ENCODE measurements around the gene SRP14.
"Not testable (repeated sequence)": the region's sequence is repeated elsewhere in the genome, so short reads cannot be mapped to it uniquely, and the experiment has no call there.

Gene SRP14

DNA sequence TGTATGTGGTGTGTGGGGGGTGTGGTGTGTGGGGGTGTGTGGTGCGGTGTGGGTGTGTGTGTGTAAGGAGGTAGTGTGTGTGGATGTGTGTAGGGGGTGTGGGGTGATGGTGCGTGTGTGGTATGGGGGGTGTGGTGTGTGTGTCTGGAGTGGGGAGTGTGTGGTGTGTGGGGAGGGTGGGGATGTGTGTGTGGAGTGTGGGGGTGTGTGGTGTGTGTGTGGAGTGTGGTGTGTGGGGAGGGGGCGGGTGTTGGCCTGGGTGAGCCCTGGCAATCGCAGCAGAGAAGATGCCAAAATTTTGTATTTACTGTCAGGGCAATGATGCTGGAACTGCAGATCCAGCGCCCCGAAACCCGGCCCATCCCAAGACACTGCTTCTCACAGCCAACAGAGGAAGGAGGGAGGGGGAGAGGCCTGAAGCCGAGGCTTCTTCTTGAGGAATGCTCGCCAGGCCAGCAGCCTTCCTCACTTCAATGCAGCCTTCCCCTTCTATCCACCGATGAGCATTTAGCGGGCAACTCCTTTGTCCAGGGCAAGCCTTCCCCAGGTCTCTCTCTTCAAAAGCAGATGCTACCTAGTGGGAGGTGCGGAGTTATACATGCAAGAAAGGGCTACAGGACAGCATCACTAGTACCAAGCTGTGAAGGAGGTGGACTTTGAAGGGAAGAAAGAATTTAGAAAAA lies 11.9 kb upstream of the SRP14 start:
- DNase-seq (ENCODE audit: low read depth, low spot score), result no peak

DNA sequence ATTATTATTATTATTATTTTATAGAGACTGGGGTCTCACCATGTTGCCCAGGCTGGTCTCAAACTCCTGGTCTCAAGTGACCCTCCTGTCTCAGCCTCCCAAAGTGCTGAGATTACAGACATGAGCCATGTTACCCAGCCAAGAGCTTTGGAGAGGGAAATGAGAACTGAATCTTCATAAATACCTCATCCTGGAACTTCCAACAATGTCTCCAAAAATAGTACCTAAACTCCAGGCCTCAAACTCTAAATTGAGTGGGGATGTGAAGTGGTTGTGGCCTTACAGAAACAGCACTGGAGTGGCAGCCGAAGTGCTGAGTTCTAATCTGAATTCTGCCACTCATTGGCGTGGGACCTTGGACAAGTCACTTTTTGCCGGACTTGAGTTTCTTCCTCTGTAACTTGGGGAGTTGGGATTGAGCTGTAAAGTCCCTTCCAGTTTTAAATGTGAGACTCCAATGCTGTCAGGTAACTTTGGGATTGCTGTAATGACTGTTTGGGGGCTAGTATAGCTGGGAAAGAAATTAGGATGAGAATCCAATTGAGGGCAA lies 10.0 kb upstream of the SRP14 start:
- DNase-seq (ENCODE audit: low read depth, low spot score), result no peak

DNA sequence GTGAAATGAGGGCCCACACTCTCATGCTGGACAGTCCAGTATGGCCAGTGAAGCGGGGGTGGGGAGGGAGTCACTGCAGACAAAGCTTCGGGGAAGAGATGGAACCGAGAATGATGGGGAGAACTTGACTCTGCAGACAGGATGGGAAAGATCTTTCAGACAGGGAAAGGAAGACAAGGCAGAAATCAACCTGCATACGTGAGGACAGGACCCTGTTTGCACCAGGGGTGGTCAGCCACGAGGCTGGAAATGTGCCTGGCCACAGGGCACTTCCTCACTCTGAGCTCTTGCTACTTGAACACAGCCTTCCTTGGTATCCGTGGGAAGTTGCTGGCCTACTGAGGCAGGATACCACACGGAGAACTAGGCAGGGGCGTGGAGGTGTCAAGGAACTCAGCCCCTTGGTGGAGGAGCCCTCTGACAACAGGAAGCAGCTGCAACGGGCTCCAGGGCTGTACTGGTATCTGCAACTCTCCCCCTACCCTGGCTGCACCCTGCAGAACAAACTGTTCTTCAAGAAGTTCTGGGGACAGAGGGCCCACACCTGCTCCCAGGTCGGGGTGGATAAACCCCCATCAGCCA lies 9.3 kb upstream of the SRP14 start:
- no peak for DNase-seq (ENCODE audit: low read depth, low spot score)

DNA sequence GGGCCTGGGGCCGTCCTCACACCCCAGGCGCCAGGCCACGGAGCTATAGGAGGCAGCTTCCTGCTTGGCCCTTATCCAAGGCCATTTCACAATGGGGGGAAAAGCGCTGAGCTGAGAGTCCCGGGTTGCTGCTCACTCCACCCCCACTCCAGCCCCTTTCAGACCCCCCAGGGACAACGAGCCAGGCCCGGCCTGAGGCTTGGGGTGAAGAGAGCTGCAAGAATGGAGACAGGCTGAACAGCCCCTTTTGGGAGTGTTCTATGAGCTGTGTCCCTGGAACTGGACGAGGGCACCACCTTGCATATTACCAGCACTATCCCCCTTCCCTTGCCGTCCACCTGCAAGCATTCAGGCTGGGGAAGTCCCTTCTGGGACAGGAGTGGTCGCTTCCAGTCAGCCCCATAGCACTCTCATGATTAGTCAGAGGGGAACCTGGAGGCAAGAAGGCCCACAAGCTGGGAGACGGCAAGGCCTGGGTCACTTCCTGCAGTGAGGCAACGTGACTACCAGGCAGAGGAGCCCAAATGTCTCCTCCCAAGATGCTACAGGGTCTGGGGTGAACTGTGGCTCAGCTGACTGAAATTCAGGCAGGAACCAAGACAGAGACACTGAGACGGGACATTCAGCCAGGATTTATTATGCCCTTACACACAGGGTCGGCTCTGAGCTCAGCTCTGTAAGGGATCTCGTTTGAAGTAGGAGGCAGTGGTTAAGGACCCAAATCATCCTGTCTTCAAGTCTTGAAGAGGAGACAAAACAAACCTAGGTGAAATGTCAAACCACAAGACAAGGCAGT lies 8.6 kb upstream of the SRP14 start:
- DNase-seq (ENCODE audit: low read depth, low spot score), result no peak

DNA sequence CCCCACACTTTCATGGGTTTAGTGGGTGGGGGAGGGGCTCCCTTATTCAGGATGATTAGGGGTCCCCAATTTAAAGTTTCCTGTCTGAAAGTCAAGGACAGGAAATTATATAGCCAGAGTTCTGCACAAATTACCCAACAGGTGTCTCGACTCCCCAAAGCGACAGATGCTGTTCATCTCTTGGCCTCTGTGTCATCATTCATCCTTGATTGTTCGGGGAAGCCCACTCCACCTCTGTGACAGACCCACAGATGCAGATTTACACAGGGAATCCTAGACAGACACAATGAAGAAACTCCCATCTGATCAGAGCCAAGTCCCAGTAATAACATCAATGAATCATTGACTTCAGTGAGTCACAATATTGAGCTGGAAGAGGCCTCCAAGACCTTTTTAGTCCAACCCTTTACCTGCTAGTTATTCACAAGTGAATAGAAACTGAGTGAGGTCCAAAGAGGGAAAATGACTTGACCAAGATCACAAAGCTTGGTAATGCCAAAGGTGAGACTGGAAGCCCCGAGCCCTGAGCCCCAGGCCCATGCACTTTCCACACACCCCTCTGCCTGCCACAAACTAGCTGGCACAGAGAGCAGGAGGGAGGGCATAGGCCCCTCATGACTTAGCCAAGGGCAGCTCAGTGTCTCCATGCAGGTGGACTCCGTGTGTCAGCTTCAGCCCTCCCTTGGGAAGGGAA lies 7.9 kb upstream of the SRP14 start:
- DNase-seq (ENCODE audit: low read depth, low spot score), result no peak

DNA sequence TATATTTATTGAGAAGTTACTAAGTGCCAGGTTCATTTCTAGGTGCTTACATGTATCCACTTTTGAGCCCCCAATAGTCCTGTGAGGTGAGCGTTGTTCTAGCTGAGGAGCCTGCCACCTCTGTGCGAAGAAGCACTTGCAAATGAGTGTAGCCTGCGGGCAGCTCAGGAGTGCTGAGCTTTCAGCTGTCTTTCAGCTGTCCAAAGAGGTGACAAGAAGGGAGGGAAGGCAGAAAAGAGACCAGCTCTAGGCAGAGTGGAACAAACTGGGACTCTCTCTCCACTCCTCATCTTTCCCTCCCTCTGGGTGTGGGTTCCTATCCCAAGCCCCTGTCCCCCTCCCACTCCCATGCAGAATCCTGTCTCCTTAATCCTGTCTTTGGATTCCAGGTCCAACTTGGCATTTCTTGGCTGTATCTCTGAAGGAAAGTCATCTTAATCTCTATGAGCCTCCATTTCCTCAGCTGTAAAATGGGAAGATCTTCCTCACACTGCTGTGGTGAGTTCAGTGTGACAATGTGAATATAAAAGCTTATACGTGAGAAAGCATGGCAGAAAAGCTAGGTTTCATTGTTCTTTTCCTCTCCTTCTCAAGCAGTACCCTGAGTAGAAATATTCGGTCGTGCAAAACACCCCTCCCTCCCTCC lies 6.7 kb upstream of the SRP14 start:
- no peak for DNase-seq (ENCODE audit: low read depth, low spot score)

DNA sequence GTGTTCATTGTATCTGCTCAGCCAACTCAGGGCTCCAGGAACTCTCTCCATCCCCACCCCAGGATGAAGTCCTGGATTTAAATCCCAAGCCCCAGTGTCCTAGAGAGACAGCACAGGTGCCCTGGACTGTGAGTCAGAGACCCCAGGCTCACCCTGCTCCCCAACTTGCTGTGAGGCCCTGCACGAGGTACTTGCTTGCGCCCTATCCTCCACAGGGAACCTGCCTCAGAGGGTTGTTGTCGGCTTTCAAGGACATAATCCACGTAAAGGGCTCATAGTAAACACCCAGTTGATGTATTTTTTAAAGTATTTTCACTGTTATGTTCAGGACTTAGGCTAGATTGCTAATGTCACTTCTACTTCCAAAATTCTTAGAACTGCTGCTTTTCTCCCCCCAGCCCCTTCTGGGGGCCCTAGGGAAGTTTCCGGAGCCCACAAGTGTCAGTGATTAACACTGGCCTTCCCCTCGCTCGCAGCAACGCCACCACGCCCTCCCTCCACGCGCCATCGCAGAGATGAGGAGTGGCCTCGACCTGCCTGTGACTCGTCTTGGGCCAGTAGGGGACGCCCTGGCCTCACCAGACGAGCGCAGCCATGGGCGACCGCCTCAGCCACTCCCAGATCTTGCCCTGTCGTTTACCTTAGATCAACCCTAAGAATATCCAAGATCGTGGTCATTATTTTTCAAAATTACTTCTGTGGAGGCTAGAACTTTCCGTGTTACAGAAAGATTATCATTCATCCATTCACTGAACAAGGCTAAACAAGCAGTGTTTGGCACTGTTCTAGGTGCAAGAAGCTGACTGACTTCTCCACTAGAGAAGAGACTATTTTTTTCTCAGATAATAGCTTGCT lies 6.0 kb upstream of the SRP14 start:
- peak; percentile 73 for DNase-seq (ENCODE audit: low read depth, low spot score)

DNA sequence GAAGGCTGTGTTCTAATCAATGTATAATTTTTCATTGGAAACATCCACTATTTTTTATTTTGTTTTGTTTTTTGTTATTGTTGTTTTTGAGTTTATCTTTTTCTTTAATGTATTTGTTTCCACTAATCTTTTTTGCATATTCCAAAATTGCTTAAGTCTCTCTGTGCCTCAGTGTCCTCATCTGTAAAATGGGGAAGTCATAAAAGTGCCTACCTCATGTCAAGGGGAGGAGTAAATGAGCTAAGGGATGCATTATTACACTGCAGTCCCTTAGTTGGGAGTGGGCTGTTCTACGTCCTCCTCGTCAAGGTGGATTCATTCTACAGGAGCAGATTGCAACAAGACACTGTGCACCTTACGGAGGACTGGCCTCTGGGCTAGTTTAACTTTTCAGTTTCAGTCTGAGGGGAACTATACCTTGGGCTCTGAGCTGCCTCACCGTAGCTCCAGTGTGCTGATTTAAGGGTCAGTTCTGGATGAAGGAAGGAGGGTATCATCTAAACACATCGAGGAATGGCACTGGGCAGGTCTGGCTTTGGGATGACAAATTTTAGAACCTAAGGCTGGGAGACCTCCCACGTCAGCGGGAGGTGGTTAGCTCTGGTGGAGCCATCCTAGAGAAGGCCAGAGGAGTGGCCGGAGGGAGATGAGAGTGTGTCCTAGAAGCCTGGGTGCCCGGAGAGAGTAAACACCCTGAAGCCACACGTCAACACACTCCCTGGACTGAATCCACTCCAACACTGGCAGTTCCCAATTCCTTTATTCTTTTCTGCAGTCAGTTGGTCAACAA lies 5.1 kb upstream of the SRP14 start:
- no peak for DNase-seq (ENCODE audit: low read depth, low spot score)

DNA sequence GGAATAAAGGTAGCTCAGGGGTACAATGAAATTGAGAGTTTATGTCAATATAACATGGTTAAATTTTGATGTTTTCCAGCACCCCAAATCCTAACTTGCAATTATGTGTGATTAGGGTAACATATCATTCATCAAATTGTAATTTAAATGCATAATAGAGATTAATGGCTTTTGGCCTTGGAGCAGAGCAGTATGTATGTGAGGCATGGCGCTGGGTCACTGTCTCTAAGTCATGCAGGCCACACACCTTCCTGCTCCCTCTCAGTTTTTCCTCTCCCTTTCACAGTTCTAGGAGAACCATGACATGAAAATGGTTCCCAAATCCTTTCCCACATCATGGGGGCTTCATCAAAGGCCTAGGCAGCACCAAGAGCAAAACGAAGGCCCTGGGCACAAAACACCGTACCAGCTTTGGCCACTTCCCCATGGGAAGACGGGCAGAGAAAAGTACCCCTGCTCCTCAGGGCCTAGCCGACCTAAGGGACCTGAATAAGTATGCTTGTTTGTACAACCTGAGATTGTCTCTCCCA lies 3.9 kb upstream of the SRP14 start:
- DNase-seq (ENCODE audit: low read depth, low spot score), result no peak

DNA sequence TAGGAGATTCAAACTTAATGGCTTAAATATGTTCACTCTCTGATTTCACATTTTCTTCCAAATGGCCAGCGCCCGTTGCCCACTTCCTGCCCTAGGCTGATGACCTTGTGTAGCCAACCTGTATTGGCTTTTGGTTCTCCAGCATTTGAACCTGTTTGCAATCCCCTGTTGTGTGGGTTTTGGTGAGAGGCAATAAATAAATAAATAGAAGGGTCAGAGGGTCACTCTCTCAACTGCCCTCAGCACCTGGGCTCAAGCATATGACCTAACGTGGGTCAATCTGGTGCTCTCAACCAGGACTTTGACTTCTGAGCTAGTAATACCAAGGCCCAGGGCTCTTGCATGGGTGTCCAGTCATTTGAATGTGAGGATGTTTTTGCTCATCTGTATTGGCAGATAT lies 1.8 kb upstream of the SRP14 start:
- no peak for DNase-seq (ENCODE audit: low read depth, low spot score)

DNA sequence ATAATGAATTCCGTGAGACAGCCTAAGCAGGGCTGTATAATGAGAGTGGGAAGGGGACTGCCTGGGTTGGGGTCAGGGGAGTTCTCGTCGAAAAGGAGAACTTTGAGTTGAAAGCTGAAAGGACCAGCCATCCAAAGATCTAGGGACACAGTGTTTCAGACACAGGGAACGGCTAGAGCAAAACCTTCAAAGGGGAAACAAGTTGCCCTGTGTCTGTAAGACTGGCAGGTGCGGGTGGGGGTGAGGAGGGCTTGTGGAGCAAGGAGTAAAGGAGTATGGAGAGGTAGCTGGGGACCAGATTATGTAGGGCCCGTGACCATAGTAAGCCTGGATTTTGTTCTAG lies 1.3 kb upstream of the SRP14 start:
- DNase-seq (ENCODE audit: low read depth, low spot score), result no peak

DNA sequence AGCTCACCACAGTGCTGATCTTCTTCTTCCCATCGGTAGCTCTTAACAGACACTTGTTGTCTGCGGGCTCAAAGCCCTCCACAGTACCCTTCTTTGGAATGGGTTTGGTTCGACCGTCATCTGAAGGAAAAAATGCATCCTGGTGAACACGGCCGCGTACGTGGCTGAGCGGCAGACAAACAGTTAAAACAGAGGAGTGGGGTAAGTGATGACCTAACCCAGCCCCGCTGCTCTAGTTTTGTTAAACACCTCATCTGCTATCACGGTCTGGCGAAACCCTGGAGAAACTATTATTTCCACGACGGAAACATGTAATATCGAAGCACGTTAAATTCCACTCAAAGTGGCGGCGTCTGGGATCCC lies 725 bp downstream of the SRP14 start:
- no peak for DNase-seq (ENCODE audit: low read depth, low spot score)

DNA sequence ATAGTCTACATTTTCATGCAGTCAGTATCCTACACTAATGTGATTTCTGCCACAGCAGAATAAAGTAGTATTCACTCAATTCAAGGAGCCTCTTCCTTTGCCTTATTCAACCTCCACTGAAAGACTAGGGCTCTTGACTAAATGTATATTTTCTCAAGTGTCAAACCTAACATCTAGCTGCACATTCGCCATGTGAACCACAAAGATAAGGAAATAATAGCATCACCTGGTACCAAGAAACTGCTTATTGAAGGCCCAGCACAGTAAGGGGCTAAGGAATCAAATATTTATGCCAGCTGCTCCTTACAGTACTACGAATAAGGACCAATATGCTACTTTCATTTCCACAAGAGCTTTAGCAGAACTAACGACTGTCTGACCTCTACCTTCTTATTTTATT lies 1.3 kb downstream of the SRP14 start:
- no peak for DNase-seq (ENCODE audit: low read depth, low spot score)

DNA sequence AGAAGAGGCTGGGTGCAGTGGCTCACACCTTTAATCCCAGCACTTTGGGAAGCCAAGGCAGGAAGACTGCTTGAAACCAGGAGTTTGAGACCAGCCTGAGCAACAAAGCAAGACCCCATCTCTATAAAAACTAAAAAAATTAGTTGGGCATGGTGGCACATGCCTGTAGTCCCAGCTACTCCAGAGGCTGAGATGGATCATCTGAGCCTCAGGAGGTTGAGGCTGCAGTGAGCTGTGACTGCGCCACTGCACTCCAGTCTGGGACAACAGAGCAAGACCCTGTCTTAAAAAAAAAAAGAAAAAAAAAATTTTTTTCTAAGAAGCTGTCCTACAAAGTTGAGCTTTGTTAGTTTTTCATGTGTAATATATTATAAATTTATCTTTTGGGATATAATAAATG lies 3.8 kb downstream of the SRP14 start:
- not testable (repeated sequence) for DNase-seq (ENCODE audit: low read depth, low spot score)

DNA sequence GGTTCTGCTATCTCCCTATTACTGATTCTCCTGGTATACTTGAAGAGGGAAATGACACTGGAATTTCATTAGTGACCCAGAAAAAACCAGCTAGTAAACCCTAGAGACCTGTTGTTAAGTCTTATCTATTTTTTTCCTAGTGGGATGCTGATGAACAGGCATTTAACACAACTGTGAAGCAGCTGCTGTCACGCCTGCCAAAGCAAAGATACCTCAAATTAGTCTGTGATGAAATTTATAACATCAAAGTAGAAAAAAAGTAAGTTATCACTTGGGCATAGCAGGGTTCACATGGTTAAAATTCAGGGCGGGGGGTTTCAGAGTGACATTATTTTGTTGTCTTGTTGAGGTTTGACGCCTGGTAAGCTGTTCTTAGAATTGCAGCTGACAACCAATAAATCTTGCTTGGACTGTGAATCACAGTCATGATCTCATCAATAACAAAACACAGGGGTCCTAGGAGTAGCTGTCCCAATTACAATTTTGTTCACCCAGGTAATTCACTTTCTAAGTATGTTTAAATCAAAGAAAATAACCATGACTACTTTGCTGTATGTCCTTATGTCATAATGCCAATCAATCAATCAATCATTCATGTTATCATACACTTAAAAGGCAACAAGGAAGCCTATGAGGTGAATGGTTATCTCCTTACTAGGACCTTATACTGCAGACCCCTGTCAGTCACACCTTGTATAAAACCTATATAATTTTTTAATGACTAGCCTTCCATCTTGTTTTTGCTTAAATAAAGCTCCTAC lies 4.6 kb downstream of the SRP14 start:
- no peak for DNase-seq (ENCODE audit: low read depth, low spot score)

DNA sequence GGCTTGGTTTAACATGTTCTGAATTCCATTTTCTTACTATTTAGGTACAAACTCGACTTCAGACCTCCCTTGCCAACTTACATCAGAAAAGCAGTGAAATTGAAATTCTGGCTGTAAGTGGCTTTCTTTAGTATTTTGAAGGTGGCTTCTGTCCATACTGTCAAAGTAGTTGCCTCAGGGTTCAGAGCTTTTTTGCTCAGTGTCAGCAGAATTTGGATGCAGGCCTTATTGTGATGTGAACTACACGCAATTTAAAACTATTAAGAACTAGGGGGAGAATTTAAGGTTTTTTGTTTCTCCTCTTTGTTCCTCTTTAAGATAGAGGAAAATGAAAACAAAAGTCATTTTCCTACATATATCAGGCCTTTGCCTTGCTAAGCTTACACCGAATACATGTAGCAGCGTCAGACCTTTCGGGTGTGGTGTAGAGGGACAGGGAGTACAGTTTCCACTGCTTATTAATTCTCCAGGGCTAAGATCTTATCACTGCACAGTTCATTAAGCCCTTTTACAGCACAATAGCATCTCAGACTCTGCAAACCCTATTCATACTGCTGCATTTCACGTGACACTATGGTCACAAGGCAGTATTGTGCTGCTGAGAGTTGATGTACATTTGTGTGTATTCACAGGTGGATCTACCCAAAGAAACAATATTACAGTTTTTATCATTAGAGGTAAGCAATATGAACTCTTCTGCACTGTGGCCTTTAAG lies 6.7 kb downstream of the SRP14 start:
- no peak for DNase-seq (ENCODE audit: low read depth, low spot score)

DNA sequence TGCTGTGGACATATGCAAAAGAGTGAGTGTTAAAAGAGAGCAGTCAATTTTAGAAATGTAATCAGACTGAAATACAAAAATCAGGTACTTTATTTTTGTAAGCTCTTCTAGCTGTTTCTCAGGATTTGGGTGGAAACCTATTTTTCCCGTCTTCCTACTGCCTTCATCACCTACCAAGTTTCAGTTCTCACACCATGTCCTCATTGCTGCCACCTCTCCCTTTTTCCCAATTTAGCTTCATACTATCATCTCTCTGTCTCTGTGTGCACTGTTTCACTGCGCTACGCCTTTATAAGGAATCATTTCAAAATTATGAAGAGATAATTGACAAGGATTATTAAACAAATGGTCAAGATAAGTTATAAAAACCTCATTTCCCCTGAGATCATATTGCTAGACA lies 7.7 kb downstream of the SRP14 start:
- no peak for DNase-seq (ENCODE audit: low read depth, low spot score)

Measured in activated CD4-positive, CD25-positive, alpha-beta regulatory T cell treated with anti-CD3 and anti-CD28 coated beads, Interleukin-2, amount 50 U/mL, for 16 hours (primary cell).